DND-41 (cell line): Measurements from ENCODE around the gene MCCC1.

Source experiments
- ATAC-seq: fragments of 200-7000 bp; cut with Tn5 transposase; 3 replicates; pipeline ENCODE4 v1.9.1; 2021; ENCODE audit warnings: low read depth; ENCODE audit not compliant: insufficient read depth
- DNase-seq: peaks from one replicate; pipeline ENCODE4 v3.0.0-alpha.2; 2020
- H2AFZ ChIP-seq: 2 replicates; pipeline ENCODE4 v1.6.0; 2012; ENCODE audit warnings: low read depth, low read length
- H3K27ac ChIP-seq: 2 replicates; pipeline ENCODE4 v1.5.1; 2012; ENCODE audit warnings: low read length, inconsistent platforms
- H3K27me3 ChIP-seq: fragments of 200-600 bp; sonication (generic); 2 replicates; pipeline ENCODE4 v1.6.0; 2012; ENCODE audit warnings: low read length, mild to moderate bottlenecking, inconsistent platforms; ENCODE audit not compliant: insufficient read depth, poor library complexity
- H3K36me3 ChIP-seq: 2 replicates; pipeline ENCODE4 v1.5.1; 2012; ENCODE audit warnings: low read length, inconsistent platforms; ENCODE audit not compliant: insufficient read depth
- H3K4me1 ChIP-seq: 2 replicates; pipeline ENCODE4 v1.5.1; 2012; ENCODE audit warnings: mild to moderate bottlenecking, low read length; ENCODE audit not compliant: insufficient read depth
- H3K4me2 ChIP-seq: 2 replicates; pipeline ENCODE4 v1.6.0; 2012; ENCODE audit warnings: mild to moderate bottlenecking, moderate library complexity, low read length, inconsistent platforms; ENCODE audit not compliant: insufficient read depth
- H3K4me3 ChIP-seq, 2 experiments: fragments of 200-600 bp in 1 of 2; shearing (Covaris generic) in 1 of 2; 2 replicates each; pipeline ENCODE4 v1.5.1; 2012 to 2016; ENCODE audit warnings: inconsistent platforms in 2 of 2, low read length in 2 of 2, mild to moderate bottlenecking in 2 of 2, low read depth in 1 of 2, moderate library complexity in 1 of 2
- H3K79me2 ChIP-seq: 2 replicates; pipeline ENCODE4 v1.6.0; 2012; ENCODE audit warnings: low read length, inconsistent platforms; ENCODE audit not compliant: insufficient read depth
- H3K9ac ChIP-seq: 2 replicates; pipeline ENCODE4 v1.6.0; 2012; ENCODE audit warnings: low read depth, mild to moderate bottlenecking, inconsistent platforms, low read length, moderate library complexity
- H3K9me3 ChIP-seq: 2 replicates; pipeline ENCODE4 v1.5.1; 2012; ENCODE audit warnings: low read length, moderate library complexity, mild to moderate bottlenecking, inconsistent platforms; ENCODE audit not compliant: insufficient read depth, severe bottlenecking
- H4K20me1 ChIP-seq: 2 replicates; pipeline ENCODE4 v1.6.0; 2012; ENCODE audit warnings: low read length; ENCODE audit not compliant: insufficient read depth
- EZH2 ChIP-seq: IDR thresholded peaks from 3 replicates; pipeline ENCODE4 v1.6.1; 2012; ENCODE audit warnings: borderline replicate concordance, low read depth, mild to moderate bottlenecking, moderate library complexity, low read length, inconsistent platforms; ENCODE audit not compliant: severe bottlenecking
- TF ChIP-seq, protein P1 (sequence below): IDR thresholded peaks from 2 replicates; pipeline ENCODE4 v1.5.1; 2012; ENCODE audit warnings: borderline replicate concordance, low read length, moderate library complexity, mild to moderate bottlenecking; ENCODE audit not compliant: poor library complexity, severe bottlenecking; ENCODE audit errors: extremely low read depth

MCCC1 gene

DNA sequence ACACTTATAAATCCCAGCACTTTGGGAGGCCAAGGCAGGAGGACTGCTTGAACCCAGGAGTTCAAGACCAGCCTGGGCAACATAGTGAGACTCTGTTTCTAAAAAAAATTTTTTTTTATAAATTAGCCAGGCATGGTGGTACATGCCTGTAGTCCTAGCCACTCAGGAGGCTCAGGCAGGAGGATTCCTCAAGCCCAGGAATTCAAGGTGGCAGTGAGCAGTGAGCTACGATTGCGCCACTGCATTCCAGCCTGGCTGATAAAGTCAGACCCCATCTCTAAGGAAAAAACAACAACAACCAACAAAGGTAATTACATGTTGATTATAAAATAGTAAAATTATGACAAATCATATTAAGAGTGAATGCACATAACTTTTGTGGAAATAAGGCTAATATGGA, 40.9 kb downstream of the MCCC1 start:
- H4K20me1 ChIP-seq: no peaks in the 10 kb centered on the region
- no peak for TF ChIP-seq EZH2
- TF ChIP-seq, protein P1, sequence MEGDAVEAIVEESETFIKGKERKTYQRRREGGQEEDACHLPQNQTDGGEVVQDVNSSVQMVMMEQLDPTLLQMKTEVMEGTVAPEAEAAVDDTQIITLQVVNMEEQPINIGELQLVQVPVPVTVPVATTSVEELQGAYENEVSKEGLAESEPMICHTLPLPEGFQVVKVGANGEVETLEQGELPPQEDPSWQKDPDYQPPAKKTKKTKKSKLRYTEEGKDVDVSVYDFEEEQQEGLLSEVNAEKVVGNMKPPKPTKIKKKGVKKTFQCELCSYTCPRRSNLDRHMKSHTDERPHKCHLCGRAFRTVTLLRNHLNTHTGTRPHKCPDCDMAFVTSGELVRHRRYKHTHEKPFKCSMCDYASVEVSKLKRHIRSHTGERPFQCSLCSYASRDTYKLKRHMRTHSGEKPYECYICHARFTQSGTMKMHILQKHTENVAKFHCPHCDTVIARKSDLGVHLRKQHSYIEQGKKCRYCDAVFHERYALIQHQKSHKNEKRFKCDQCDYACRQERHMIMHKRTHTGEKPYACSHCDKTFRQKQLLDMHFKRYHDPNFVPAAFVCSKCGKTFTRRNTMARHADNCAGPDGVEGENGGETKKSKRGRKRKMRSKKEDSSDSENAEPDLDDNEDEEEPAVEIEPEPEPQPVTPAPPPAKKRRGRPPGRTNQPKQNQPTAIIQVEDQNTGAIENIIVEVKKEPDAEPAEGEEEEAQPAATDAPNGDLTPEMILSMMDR: no peak
- no peak overlapping the region for H2AFZ ChIP-seq
- DNase-seq (no peak), ATAC-seq (no peak)
- no peak overlapping the region for H3K9ac ChIP-seq
- no peaks in the 10 kb centered on the region for H3K4me1 ChIP-seq
- H3K27me3 ChIP-seq: no peaks in the 10 kb centered on the region
- no peak overlapping the region for H3K27ac ChIP-seq
- no peak overlapping the region for H3K4me2 ChIP-seq
- H3K36me3 ChIP-seq: peaks cover 19% of the 10 kb centered on the region; the same call in 1 of the 2 replicates
- H3K9me3 ChIP-seq: no peaks in the 10 kb centered on the region
- no peaks in the 10 kb centered on the region for H3K79me2 ChIP-seq
- no peak overlapping the region for H3K4me3 ChIP-seq

DNA sequence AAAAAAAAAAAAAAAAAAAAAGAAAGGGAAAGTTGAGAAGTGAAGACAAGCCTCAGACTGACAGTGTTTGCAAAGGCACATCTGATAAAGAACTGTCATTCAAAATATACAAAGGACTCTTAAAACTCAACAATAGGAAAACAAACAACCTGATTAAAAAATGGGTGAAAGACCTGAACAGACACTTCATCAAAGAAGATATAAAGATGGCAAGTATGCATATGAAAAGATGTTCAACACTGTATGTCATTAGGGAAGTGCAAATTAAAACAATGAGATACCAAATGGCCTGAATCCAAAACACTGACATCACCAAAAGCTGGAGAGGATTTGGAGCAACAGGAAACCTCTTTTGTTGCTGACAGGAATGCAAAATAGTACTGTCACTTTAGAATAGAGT, 48.6 kb downstream of the MCCC1 start:
- H4K20me1 ChIP-seq: no peaks in the 10 kb centered on the region
- no peak for ATAC-seq
- no peaks in the 10 kb centered on the region for H3K79me2 ChIP-seq
- no peaks in the 10 kb centered on the region for H3K9me3 ChIP-seq
- H3K27ac ChIP-seq: no peak overlapping the region
- TF ChIP-seq EZH2: no peak
- TF ChIP-seq, protein P1: no peak
- no peak overlapping the region for H3K9ac ChIP-seq
- no peak overlapping the region for H3K4me2 ChIP-seq
- no peaks in the 10 kb centered on the region for H3K4me1 ChIP-seq
- H3K4me3 ChIP-seq: no peak overlapping the region
- DNase-seq: no peak
- H3K27me3 ChIP-seq: no peaks in the 10 kb centered on the region
- H2AFZ ChIP-seq: no peak overlapping the region
- peaks cover 45% of the 10 kb centered on the region for H3K36me3 ChIP-seq

DNA sequence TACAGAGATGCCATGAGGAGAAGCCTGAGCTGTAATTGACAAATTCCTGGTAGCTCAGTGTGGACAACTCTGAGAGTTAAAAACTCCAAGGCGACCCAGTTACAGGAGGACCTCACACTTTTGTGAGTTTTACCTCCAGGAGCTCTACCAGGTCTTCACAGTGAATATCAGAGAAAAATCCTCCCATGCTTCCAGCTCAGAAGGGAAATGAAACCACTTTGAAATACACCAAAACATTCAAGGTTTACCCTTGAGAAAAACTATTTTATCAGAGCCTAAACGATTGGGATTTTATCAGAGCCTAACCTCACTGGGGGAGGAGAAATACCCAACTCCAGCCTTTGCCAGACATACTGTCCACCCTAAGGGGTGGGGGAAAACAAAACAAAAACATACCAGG, 52.4 kb downstream of the MCCC1 start:
- Histone ChIP-seq H3K79me2 (no peaks in the 10 kb centered on the region), H3K4me1 (no peaks in the 10 kb centered on the region), H3K9ac (no peak overlapping the region), H3K4me2 (no peak overlapping the region), H2AFZ (no peak overlapping the region), H3K9me3 (no peaks in the 10 kb centered on the region), H3K27me3 (no peaks in the 10 kb centered on the region), H3K36me3 (peaks cover 57% of the 10 kb centered on the region), H3K27ac (no peak overlapping the region), H4K20me1 (no peaks in the 10 kb centered on the region), H3K4me3 (no peak overlapping the region)
- ATAC-seq: no peak
- TF ChIP-seq, protein P1: no peak
- no peak for TF ChIP-seq EZH2
- DNase-seq: no peak

DNA sequence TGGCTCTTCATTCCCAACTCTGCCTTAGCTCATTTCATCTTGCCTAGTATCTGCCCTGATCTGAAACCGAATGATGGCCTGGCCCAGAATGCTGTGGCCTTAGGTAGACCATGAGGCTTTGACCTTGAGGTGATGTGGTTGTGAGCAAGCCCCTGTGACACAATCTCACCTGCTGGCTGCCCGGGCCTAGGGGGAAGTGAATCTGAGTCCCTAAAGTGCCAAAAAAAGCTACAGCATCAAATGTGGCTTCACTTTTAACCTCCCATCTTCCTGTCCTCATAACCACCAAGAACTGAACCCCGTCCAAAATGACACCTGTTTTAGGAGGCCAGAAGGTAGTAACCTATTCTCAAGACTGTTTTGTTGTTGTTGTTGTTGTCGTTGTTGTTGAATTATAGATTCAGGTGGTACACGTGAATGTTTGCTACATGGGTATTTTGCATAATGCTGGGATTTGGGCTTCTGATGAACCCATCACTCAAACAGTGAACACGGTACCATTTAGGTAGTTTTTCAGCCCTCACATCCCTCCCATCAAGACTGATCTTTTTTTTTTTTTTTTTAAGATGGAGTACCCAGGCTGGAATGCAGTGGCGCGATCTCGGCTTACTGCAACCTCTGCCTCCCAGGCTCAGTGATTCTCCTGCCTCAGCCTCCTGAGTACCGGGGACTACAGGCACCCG, 54.6 kb downstream of the MCCC1 start:
- Histone ChIP-seq H3K36me3 (peaks cover 55% of the 10 kb centered on the region), H3K9ac (no peak overlapping the region), H4K20me1 (no peaks in the 10 kb centered on the region), H3K27me3 (no peaks in the 10 kb centered on the region), H3K79me2 (no peaks in the 10 kb centered on the region), H3K4me2 (no peak overlapping the region), H2AFZ (no peak overlapping the region), H3K9me3 (no peaks in the 10 kb centered on the region), H3K4me1 (no peaks in the 10 kb centered on the region), H3K4me3 (no peak overlapping the region), H3K27ac (no peak overlapping the region)
- ATAC-seq (no peak), DNase-seq (no peak)
- TF ChIP-seq, protein P1: no peak
- TF ChIP-seq EZH2: no peak
